Neural progenitor cell (in vitro differentiated cells): Measurements from ENCODE around the gene SH3BP5L.
A peak's percentile ranks its signal among the peaks of the same experiment; 100 is the strongest.

Source experiments
- EZH2 ChIP-seq: fragments of 200-600 bp; sonication (generic); IDR thresholded peaks from 2 replicates; pipeline ENCODE4 v1.6.1; 2017; ENCODE audit warnings: antibody characterized with exemption, mild to moderate bottlenecking, moderate library complexity
- TF ChIP-seq, protein P1 (sequence below): fragments of 200-600 bp; sonication (generic); IDR thresholded peaks from 2 replicates; pipeline ENCODE4 v1.5.1; 2017; ENCODE audit warnings: antibody characterized with exemption, mild to moderate bottlenecking

- TF ChIP-seq, protein P1, sequence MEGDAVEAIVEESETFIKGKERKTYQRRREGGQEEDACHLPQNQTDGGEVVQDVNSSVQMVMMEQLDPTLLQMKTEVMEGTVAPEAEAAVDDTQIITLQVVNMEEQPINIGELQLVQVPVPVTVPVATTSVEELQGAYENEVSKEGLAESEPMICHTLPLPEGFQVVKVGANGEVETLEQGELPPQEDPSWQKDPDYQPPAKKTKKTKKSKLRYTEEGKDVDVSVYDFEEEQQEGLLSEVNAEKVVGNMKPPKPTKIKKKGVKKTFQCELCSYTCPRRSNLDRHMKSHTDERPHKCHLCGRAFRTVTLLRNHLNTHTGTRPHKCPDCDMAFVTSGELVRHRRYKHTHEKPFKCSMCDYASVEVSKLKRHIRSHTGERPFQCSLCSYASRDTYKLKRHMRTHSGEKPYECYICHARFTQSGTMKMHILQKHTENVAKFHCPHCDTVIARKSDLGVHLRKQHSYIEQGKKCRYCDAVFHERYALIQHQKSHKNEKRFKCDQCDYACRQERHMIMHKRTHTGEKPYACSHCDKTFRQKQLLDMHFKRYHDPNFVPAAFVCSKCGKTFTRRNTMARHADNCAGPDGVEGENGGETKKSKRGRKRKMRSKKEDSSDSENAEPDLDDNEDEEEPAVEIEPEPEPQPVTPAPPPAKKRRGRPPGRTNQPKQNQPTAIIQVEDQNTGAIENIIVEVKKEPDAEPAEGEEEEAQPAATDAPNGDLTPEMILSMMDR = peak; percentile 74
- TF ChIP-seq EZH2 = no peak
These were observed 16.1 kb upstream of the SH3BP5L start for GRCh38 chr1:248841702-248842395.
